Endothelial cell of umbilical vein (primary cell): ENCODE results near the gene GJB4. TPM values are rescaled to one million over a fixed set of nuclear protein-coding genes. Genes with fewer than 3 reads are reported as not detected.

Source experiments
- BruUV-seq: library from RNA; stranded (reverse); fragments of 400-500 nt; replicated peaks from 2 replicates; lab custom pipeline; 2021; lab: Mats Ljungman, UMichigan
- CTCF ChIA-PET: fragments of 300-600, 350-600 bp; sonication (Branson Sonifier 250); formaldehyde crosslinking; loops from one replicate; lab custom pipeline; 2021; ENCODE audit warnings: antibody characterized with exemption, inconsistent platforms; lab: Charles Lee
- POLR2A ChIA-PET: fragments of 300-600, 350-600 bp; sonication (Branson Sonifier 250); formaldehyde crosslinking; loops from one replicate; lab custom pipeline; 2021; ENCODE audit warnings: antibody characterized with exemption, inconsistent platforms; lab: Charles Lee
- DNase-seq: peaks from one replicate; pipeline ENCODE4 v3.0.0-alpha.2; 2011; ENCODE audit warnings: low read depth, low spot score
- FAIRE-seq: peaks from 2 replicates; lab custom pipeline; 2011; peaks lifted over from hg19 to GRCh38; lab: Jason Lieb, UNC
- H2AFZ ChIP-seq: 2 replicates; pipeline ENCODE4 v1.6.0; 2012; ENCODE audit warnings: low read depth, low read length, control low read depth, inconsistent platforms
- H3K27ac ChIP-seq: 2 replicates; pipeline ENCODE4 v1.5.1; 2011; ENCODE audit warnings: low read depth, mild to moderate bottlenecking, control low read depth, low read length, moderate library complexity; ENCODE audit not compliant: insufficient read depth
- H3K27me3 ChIP-seq, 2 experiments: 2 replicates each; pipeline versions ENCODE4 v1.6.0 to v1.6.1; 2011; ENCODE audit warnings: low read length in 2 of 2, mixed read lengths in 1 of 2; ENCODE audit not compliant: control insufficient read depth in 2 of 2, insufficient read depth in 2 of 2
- H3K36me3 ChIP-seq, 2 experiments: 2 replicates in 1 of 2; 3 replicates in 1 of 2; pipeline ENCODE4 v1.5.1; 2011; ENCODE audit warnings: low read length in 2 of 2, mild to moderate bottlenecking in 1 of 2, moderate library complexity in 1 of 2; ENCODE audit not compliant: control insufficient read depth in 2 of 2, insufficient read depth in 2 of 2; ENCODE audit errors: extremely low read depth in 1 of 2
- H3K4me1 ChIP-seq: 3 replicates; pipeline ENCODE4 v1.5.1; 2011; ENCODE audit warnings: mild to moderate bottlenecking, low read length; ENCODE audit not compliant: control insufficient read depth, insufficient read depth; ENCODE audit errors: extremely low read depth
- H3K4me2 ChIP-seq: 2 replicates; pipeline ENCODE4 v1.6.1; 2011; ENCODE audit warnings: low read length, control low read depth, mixed read lengths; ENCODE audit not compliant: insufficient read depth
- H3K4me3 ChIP-seq, 3 experiments: fragments of 200-600 bp in 1 of 3; sonication (generic), shearing (Covaris generic) in 1 of 3; replicated peaks in 1 of 3; 2 replicates each; pipeline ENCODE4 v1.5.1; 2011 to 2016; ENCODE audit warnings: control low read depth in 3 of 3, low read length in 3 of 3, mild to moderate bottlenecking in 2 of 3, inconsistent platforms in 1 of 3, low read depth in 1 of 3, moderate library complexity in 1 of 3; ENCODE audit not compliant: insufficient read depth in 1 of 3
- H3K79me2 ChIP-seq: 2 replicates; pipeline ENCODE4 v1.6.0; 2012; ENCODE audit warnings: low read length, inconsistent platforms; ENCODE audit not compliant: control insufficient read depth, insufficient read depth
- H3K9ac ChIP-seq: replicated peaks from 2 replicates; pipeline ENCODE3; 2011; ENCODE audit warnings: low read length, control low read depth; ENCODE audit not compliant: insufficient read depth; ENCODE audit errors: extremely low read depth
- H3K9me1 ChIP-seq: replicated peaks from 3 replicates; pipeline ENCODE4 v1.6.0; 2011; ENCODE audit warnings: mild to moderate bottlenecking, low read length; ENCODE audit not compliant: control insufficient read depth, insufficient read depth; ENCODE audit errors: extremely low read depth
- H3K9me3 ChIP-seq: replicated peaks from 2 replicates; pipeline ENCODE4 v1.5.1; 2012; ENCODE audit warnings: low read length, inconsistent platforms; ENCODE audit not compliant: control insufficient read depth, insufficient read depth
- H4K20me1 ChIP-seq: replicated peaks from 2 replicates; pipeline ENCODE3; 2011; ENCODE audit warnings: mild to moderate bottlenecking, low read length; ENCODE audit not compliant: control insufficient read depth, insufficient read depth; ENCODE audit errors: extremely low read depth
- FOS ChIP-seq: IDR thresholded peaks from 2 replicates; pipeline ENCODE4 v1.6.1; 2011; ENCODE audit warnings: mild to moderate bottlenecking, low read length, moderate library complexity, borderline replicate concordance; ENCODE audit not compliant: insufficient read depth
- JUN ChIP-seq: IDR thresholded peaks from 2 replicates; pipeline ENCODE4 v1.6.1; 2011; ENCODE audit warnings: borderline replicate concordance, low read depth; ENCODE audit not compliant: insufficient read length, insufficient read depth
- POLR2A ChIP-seq: IDR thresholded peaks from 2 replicates; pipeline ENCODE4 v1.6.1; 2012; ENCODE audit warnings: low read depth, mild to moderate bottlenecking, control low read depth, low read length
- POLR2AphosphoS5 ChIP-seq: IDR thresholded peaks from 2 replicates; pipeline ENCODE4 v1.6.1; 2012; ENCODE audit warnings: low read depth, mild to moderate bottlenecking, control low read depth, low read length, moderate library complexity; ENCODE audit not compliant: insufficient read depth
- dilution Hi-C: fragments of 300-500 bp; cut with MboI; formaldehyde crosslinking; loops from one replicate; pipeline ENCODE4 v1.15.0; 2019; ENCODE audit warnings: low sequenced_read_pairs; ENCODE audit not compliant: extremely low pct_ligation_motif_present
- intact Hi-C: fragments of 100-400 bp; cut with micrococcal nuclease; formaldehyde crosslinking; loops from one replicate; pipeline ENCODE4 v1.10.0; 2022
- polyA plus RNA-seq, 4 experiments: library from polyadenylated mRNA; depleted of rRNA in 3 of 4; stranded (reverse) in 3 of 4; unstranded in 1 of 4; fragments of >200 nt; gene quantifications; 2 replicates each; pipeline versions ENCODE4 v1.2.1 to v1.2.3, GENCODE V29; 2011 to 2012; ENCODE audit warnings: missing spikeins in 1 of 4
- total RNA-seq: library from RNA; stranded (reverse); gene quantifications from 2 replicates; pipeline ENCODE4 v1.2.3, GENCODE V29; 2021
- TF ChIP-seq, protein P1 (sequence below), 2 donors: IDR thresholded peaks; 1 replicate in 1 of 2; 2 replicates in 1 of 2; pipeline ENCODE4 v1.5.1; 2011; ENCODE audit warnings: low read length in 2 of 2, mild to moderate bottlenecking in 2 of 2, moderate library complexity in 2 of 2, control low read depth in 1 of 2, inconsistent platforms in 1 of 2, low read depth in 1 of 2; ENCODE audit not compliant: insufficient read depth in 1 of 2; ENCODE audit errors: extremely low read depth in 1 of 2
- TF ChIP-seq, protein P2 (sequence below): IDR thresholded peaks from 2 replicates; pipeline ENCODE4 v1.6.1; 2011; ENCODE audit not compliant: insufficient read depth, insufficient read length

The GJB4 gene
- total and polyA plus RNA-seq, 2 donors (not counting 3 experiments of a cell fraction or from before 2014, with no cell fraction given) = not detected

DNA sequence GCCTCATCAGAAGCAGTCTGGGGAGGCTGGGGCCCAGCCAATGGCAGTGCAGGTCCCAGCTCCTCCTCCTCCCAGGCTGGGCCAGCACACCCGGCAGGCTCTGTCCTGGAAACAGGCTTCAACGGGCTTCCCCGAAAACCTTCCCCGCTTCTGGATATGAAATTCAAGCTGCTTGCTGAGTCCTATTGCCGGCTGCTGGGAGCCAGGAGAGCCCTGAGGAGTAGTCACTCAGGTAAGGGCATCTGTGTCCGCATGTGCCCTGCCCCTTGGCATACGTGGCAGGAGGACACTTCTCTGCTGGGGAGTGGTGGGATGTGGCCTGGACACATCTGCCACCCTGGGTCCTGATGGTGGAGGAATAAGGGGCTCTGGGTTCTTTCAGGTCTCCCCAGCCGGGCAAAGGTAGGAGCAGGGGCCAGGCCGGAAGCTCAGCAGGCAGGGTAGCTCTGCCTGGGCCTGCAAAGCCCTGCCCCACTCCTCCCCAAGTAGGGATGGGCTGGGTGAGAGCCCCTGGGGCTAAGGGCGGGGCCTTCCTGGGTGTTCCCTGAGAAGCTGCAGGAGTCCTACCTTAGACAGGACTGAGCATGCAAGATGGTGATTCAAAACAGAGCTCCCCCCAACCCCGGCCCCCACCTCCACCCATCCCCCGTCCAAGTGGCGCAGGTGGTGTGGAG is 4.4 kb upstream of the GJB4 start, which contains the start of gene GJB5:
TSS of gene GJB5 (plus strand) at position 84 of the 674 bp plus-strand sequence. CDS start 2,284 bp downstream, outside the sequence.
- no peak for FAIRE-seq

More for the DNA sequence above, 4.4 kb upstream of the GJB4 start, which contains the start of gene GJB5:
- H2AFZ ChIP-seq = no peak within 1 kb of the TSS
- no peak within 1 kb of the TSS for H3K4me2 ChIP-seq
- ChIA-PET POLR2A (no interaction called here), CTCF (no interaction called here)
- no peak for DNase-seq
- no peaks in the 10 kb centered on the region for H3K79me2 ChIP-seq
- H3K9ac ChIP-seq = no peak within 1 kb of the TSS
- intact Hi-C loops (no loop called here), dilution Hi-C loops (no loop called here)
- no peaks in the 10 kb centered on the region for H3K4me1 ChIP-seq
- H3K36me3 ChIP-seq = no peaks in the 10 kb centered on the region
- no peaks in the 10 kb centered on the region for H3K27me3 ChIP-seq
- no peaks in the 10 kb centered on the region for H4K20me1 ChIP-seq
- BruUV-seq = no TSS peak
- H3K4me3 ChIP-seq = no peak within 1 kb of the TSS
- H3K27ac ChIP-seq = no peak within 1 kb of the TSS
- no peaks in the 10 kb centered on the region for H3K9me1 ChIP-seq
- TF ChIP-seq FOS = no peak
- TF ChIP-seq POLR2A = no peak
- TF ChIP-seq JUN = no peak
- TF ChIP-seq, protein P1, sequence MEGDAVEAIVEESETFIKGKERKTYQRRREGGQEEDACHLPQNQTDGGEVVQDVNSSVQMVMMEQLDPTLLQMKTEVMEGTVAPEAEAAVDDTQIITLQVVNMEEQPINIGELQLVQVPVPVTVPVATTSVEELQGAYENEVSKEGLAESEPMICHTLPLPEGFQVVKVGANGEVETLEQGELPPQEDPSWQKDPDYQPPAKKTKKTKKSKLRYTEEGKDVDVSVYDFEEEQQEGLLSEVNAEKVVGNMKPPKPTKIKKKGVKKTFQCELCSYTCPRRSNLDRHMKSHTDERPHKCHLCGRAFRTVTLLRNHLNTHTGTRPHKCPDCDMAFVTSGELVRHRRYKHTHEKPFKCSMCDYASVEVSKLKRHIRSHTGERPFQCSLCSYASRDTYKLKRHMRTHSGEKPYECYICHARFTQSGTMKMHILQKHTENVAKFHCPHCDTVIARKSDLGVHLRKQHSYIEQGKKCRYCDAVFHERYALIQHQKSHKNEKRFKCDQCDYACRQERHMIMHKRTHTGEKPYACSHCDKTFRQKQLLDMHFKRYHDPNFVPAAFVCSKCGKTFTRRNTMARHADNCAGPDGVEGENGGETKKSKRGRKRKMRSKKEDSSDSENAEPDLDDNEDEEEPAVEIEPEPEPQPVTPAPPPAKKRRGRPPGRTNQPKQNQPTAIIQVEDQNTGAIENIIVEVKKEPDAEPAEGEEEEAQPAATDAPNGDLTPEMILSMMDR (IDR thresholded peaks at IDR 0.05; ENCODE audit: extremely low read depth in 1 of 2, insufficient read depth in 1 of 2, low read depth in 1 of 2, low read length in 2 of 2) = no peak
- TF ChIP-seq, protein P2, sequence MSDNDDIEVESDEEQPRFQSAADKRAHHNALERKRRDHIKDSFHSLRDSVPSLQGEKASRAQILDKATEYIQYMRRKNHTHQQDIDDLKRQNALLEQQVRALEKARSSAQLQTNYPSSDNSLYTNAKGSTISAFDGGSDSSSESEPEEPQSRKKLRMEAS = no peak
- TF ChIP-seq POLR2AphosphoS5 = no peak
- H3K9me3 ChIP-seq = no peaks in the 10 kb centered on the region
